ENCODE data around the gene CYB561D2.

DNA sequence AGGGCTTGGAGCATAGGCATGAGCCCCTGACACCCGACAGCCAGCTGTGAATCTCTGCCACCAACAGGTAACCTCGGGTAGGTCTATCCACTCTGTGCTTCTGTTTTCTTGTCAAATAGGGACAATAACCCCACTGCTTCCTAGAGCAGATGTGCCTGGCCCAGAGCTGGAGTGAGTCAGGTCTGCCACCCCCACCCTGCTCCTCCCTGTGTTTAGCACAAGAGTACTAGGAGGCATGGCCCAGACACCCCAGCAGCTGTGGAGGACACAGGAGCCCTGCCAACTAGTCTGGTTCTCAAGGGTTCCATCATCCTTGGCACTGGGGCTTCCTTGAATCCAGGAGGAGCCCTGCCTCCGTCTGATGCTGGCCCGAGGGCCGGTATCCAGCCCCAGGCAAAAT is 42.4 kb downstream of the CYB561D2 start:
- TF ChIP-seq, protein P1, sequence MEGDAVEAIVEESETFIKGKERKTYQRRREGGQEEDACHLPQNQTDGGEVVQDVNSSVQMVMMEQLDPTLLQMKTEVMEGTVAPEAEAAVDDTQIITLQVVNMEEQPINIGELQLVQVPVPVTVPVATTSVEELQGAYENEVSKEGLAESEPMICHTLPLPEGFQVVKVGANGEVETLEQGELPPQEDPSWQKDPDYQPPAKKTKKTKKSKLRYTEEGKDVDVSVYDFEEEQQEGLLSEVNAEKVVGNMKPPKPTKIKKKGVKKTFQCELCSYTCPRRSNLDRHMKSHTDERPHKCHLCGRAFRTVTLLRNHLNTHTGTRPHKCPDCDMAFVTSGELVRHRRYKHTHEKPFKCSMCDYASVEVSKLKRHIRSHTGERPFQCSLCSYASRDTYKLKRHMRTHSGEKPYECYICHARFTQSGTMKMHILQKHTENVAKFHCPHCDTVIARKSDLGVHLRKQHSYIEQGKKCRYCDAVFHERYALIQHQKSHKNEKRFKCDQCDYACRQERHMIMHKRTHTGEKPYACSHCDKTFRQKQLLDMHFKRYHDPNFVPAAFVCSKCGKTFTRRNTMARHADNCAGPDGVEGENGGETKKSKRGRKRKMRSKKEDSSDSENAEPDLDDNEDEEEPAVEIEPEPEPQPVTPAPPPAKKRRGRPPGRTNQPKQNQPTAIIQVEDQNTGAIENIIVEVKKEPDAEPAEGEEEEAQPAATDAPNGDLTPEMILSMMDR (IDR thresholded peaks at IDR 0.05; ENCODE audit: low read depth, low read length, poor library complexity, severe bottlenecking): no peak
- no peak for TF ChIP-seq EZH2phosphoT487 (IDR thresholded peaks at IDR 0.05; ENCODE audit: borderline replicate concordance, low read length)
